SH-SY5Y (cell line): ENCODE results near the gene VIP.

Source experiments
- GATA2 ChIP-seq: IDR thresholded peaks from 2 replicates; pipeline ENCODE4 v1.6.1; 2011; ENCODE audit warnings: mild to moderate bottlenecking, low read depth, low read length
- GATA3 ChIP-seq: IDR thresholded peaks from 2 replicates; pipeline ENCODE4 v1.6.1; 2011; ENCODE audit warnings: low read depth, mild to moderate bottlenecking, low read length, moderate library complexity

- TF ChIP-seq GATA3 (no peak), GATA2 (no peak)
Observed at GRCh38 chr6:152746172-152746553, 4.4 kb upstream of the VIP start.
